Myocyte (in vitro differentiated cells): ENCODE results near the gene TSPAN18. TPM values are rescaled to one million over a fixed set of nuclear protein-coding genes. Genes with fewer than 3 reads are reported as not detected.

Experiments
- DNase-seq: peaks from one replicate; pipeline ENCODE4 v3.0.0-alpha.2; 2012; ENCODE audit warnings: low read depth
- total RNA-seq: library from RNA; depleted of rRNA; stranded (reverse); fragments of >200 nt; gene quantifications from 2 replicates; pipeline ENCODE4 v1.2.3, GENCODE V29; 2014

TSPAN18 gene
- total RNA-seq, 1 donor from 2014 or later, result 1.3 TPM

- peak; percentile 65 for DNase-seq
Observed at GRCh38 chr11:44817207-44817949, 90.6 kb downstream of the TSPAN18 start.

- no peak for DNase-seq
Observed at GRCh38 chr11:44818110-44818509, 91.3 kb downstream of the TSPAN18 start.

- no peak for DNase-seq
Observed at GRCh38 chr11:44819346-44819745, 92.6 kb downstream of the TSPAN18 start.

- no peak for DNase-seq
Observed at GRCh38 chr11:44822369-44822768, 95.6 kb downstream of the TSPAN18 start.

GRCh38 chr11:44823006-44823405 is 96.2 kb downstream of the TSPAN18 start:
- no peak for DNase-seq

GRCh38 chr11:44823868-44824267 is 97.1 kb downstream of the TSPAN18 start:
- no peak for DNase-seq

GRCh38 chr11:44824300-44824704 is 97.5 kb downstream of the TSPAN18 start:
- no peak for DNase-seq

- no peak for DNase-seq
Observed at GRCh38 chr11:44825058-44825785, 98.5 kb downstream of the TSPAN18 start.

- no peak for DNase-seq
Observed at GRCh38 chr11:44826922-44827643, 100.3 kb downstream of the TSPAN18 start.

GRCh38 chr11:44828296-44828695 is 101.5 kb downstream of the TSPAN18 start:
- DNase-seq, result no peak

GRCh38 chr11:44829838-44830237 is 103.1 kb downstream of the TSPAN18 start:
- DNase-seq, result peak; percentile 60

- peak; percentile 75 for DNase-seq
Observed at GRCh38 chr11:44831605-44832394, 105.0 kb downstream of the TSPAN18 start.

GRCh38 chr11:44832452-44832851 is 105.7 kb downstream of the TSPAN18 start:
- peak; percentile 50 for DNase-seq

- DNase-seq, result no peak
Observed at GRCh38 chr11:44833221-44833876, 106.6 kb downstream of the TSPAN18 start.

GRCh38 chr11:44833877-44834452 is 107.2 kb downstream of the TSPAN18 start:
- DNase-seq, result no peak

GRCh38 chr11:44834846-44835245 is 108.1 kb downstream of the TSPAN18 start:
- no peak for DNase-seq

- no peak for DNase-seq
Observed at GRCh38 chr11:44835296-44835695, 108.5 kb downstream of the TSPAN18 start.

- DNase-seq, result no peak
Observed at GRCh38 chr11:44835938-44836337, 109.2 kb downstream of the TSPAN18 start.

GRCh38 chr11:44837661-44838060 is 110.9 kb downstream of the TSPAN18 start:
- DNase-seq, result no peak

GRCh38 chr11:44839458-44840084 is 112.8 kb downstream of the TSPAN18 start:
- no peak for DNase-seq
